Measurements from ENCODE around the gene BRINP3. TPM values are rescaled to one million over a fixed set of nuclear protein-coding genes. Genes with fewer than 3 reads are reported as not detected.

BRINP3 gene
- total RNA-seq, 1 experiment from 2014 or later = 0.28 TPM

GRCh38 chr1:190177555-190177954 is 300.1 kb downstream of the BRINP3 start:
- TF ChIP-seq IRF2 (CRISPR knock-in tag; IDR thresholded peaks at IDR 0.05; ENCODE audit: borderline replicate concordance, low read depth) (no peak), USF1 (CRISPR knock-in tag; IDR thresholded peaks at IDR 0.05) (no peak), JAZF1 (CRISPR knock-in tag; IDR thresholded peaks at IDR 0.05) (no peak), GABPB1 (CRISPR knock-in tag; IDR thresholded peaks at IDR 0.05) (no peak), SP1 (CRISPR knock-in tag; conservative IDR thresholded peaks at IDR 0.05) (no peak), CTCF (IDR thresholded peaks at IDR 0.05) (no peak), ZNF416 (CRISPR knock-in tag; IDR thresholded peaks at IDR 0.05) (no peak), SOX15 (CRISPR knock-in tag; IDR thresholded peaks at IDR 0.05) (no peak), ZMAT4 (CRISPR knock-in tag; IDR thresholded peaks at IDR 0.05) (no peak), IRF1 (CRISPR knock-in tag; IDR thresholded peaks at IDR 0.05) (no peak), TEAD1 (CRISPR knock-in tag; IDR thresholded peaks at IDR 0.05) (no peak), ZBTB21 (CRISPR knock-in tag; IDR thresholded peaks at IDR 0.05; ENCODE audit: borderline replicate concordance) (no peak), MAX (CRISPR knock-in tag; IDR thresholded peaks at IDR 0.05) (no peak), ZNF281 (CRISPR knock-in tag; IDR thresholded peaks at IDR 0.05) (no peak), CREM (CRISPR knock-in tag; IDR thresholded peaks at IDR 0.05) (no peak), ZNF423 (CRISPR knock-in tag; IDR thresholded peaks at IDR 0.05) (no peak)
- H3K27ac Mint-ChIP-seq = no peak overlapping the region
- H3K27me3 Mint-ChIP-seq (ENCODE audit: low read depth) = no peaks in the 10 kb centered on the region
- no peaks in the 10 kb centered on the region for H3K4me1 Mint-ChIP-seq
- CTCF ChIA-PET = no interaction called here
- ATAC-seq (no peak), DNase-seq (ENCODE audit: low spot score) (no peak)
- POLR2A ChIA-PET = no interaction called here
- H3K4me3 Mint-ChIP-seq = no peak overlapping the region
- H3K36me3 Mint-ChIP-seq = no peaks in the 10 kb centered on the region
- no peaks in the 10 kb centered on the region for H3K9me3 Mint-ChIP-seq

- Mint-ChIP-seq H3K9me3 (no peaks in the 10 kb centered on the region), H3K36me3 (no peaks in the 10 kb centered on the region), H3K27me3 (ENCODE audit: low read depth) (no peaks in the 10 kb centered on the region), H3K4me1 (no peaks in the 10 kb centered on the region), H3K4me3 (no peak overlapping the region), H3K27ac (no peak overlapping the region)
- CTCF ChIA-PET = no interaction called here
- POLR2A ChIA-PET = no interaction called here
- ATAC-seq (no peak), DNase-seq (ENCODE audit: low spot score) (no peak)
- no peak for TF ChIP-seq ZNF416 (CRISPR knock-in tag; IDR thresholded peaks at IDR 0.05)
- TF ChIP-seq PRRX2 (CRISPR knock-in tag; IDR thresholded peaks at IDR 0.05) = no peak
- no peak for TF ChIP-seq ZBTB21 (CRISPR knock-in tag; IDR thresholded peaks at IDR 0.05; ENCODE audit: borderline replicate concordance)
- TF ChIP-seq OVOL2 (CRISPR knock-in tag; IDR thresholded peaks at IDR 0.05; ENCODE audit: borderline replicate concordance) = no peak
- no peak for TF ChIP-seq NR1H2 (CRISPR knock-in tag; IDR thresholded peaks at IDR 0.05)
These were observed 300.9 kb downstream of the BRINP3 start for GRCh38 chr1:190176776-190177175.

Measured in WTC11 (cell line).